Progenitor cell of endocrine pancreas (in vitro differentiated cells): Measurements from ENCODE around the gene ZC3H10. TPM values are rescaled to one million over a fixed set of nuclear protein-coding genes. Genes with fewer than 3 reads are reported as not detected.

ENCODE experiments used
- DNase-seq: peaks from one replicate; pipeline ENCODE4 v3.0.0; 2021; ENCODE audit warnings: low spot score; ENCODE audit not compliant: unreplicated experiment
- H3K27ac Mint-ChIP-seq: 2 replicates; pipeline ENCODE4 v1.8.0; 2021; ENCODE audit warnings: mild to moderate bottlenecking, moderate library complexity, mixed read lengths
- H3K27me3 Mint-ChIP-seq: 2 replicates; pipeline ENCODE4 v1.8.0; 2021; ENCODE audit warnings: mixed read lengths
- H3K36me3 Mint-ChIP-seq: 2 replicates; pipeline ENCODE4 v1.8.0; 2022; ENCODE audit warnings: mixed read lengths; ENCODE audit not compliant: insufficient read depth
- H3K4me1 Mint-ChIP-seq: 2 replicates; pipeline ENCODE4 v1.8.0; 2021; ENCODE audit warnings: low read depth, mixed read lengths
- H3K4me3 Mint-ChIP-seq: 2 replicates; pipeline ENCODE4 v1.8.0; 2021; ENCODE audit warnings: low read depth, mild to moderate bottlenecking, moderate library complexity, mixed read lengths
- H3K9me3 Mint-ChIP-seq: 2 replicates; pipeline ENCODE4 v1.8.0; 2021; ENCODE audit warnings: low read depth, mixed read lengths
- CTCF ChIP-seq: fragments of 200-600 bp; sonication (generic); IDR thresholded peaks from one replicate; pipeline ENCODE4 v1.5.0; 2021; ENCODE audit warnings: antibody characterized with exemption, mild to moderate bottlenecking; ENCODE audit not compliant: unreplicated experiment
- total RNA-seq: library from RNA; stranded (reverse); gene quantifications from 2 replicates; pipeline ENCODE4 v1.2.1, GENCODE V29; 2021

The ZC3H10 gene
- total RNA-seq, 1 donor from 2014 or later: 13.8 TPM

GRCh38 chr12:56163533-56164344, 45.7 kb downstream of the ZC3H10 start:
- TF ChIP-seq CTCF: no peak
- no peaks in the 10 kb centered on the region for H3K27me3 Mint-ChIP-seq
- H3K27ac Mint-ChIP-seq: peak overlapping the region; percentile 83
- no peak for DNase-seq
- peaks cover 42% of the 10 kb centered on the region for H3K36me3 Mint-ChIP-seq
- peaks cover 24% of the 10 kb centered on the region for H3K4me1 Mint-ChIP-seq
- no peak overlapping the region for H3K4me3 Mint-ChIP-seq
- no peaks in the 10 kb centered on the region for H3K9me3 Mint-ChIP-seq

GRCh38 chr12:56164345-56164729, 46.3 kb downstream of the ZC3H10 start:
- Mint-ChIP-seq H3K27ac (peak overlapping the region; percentile 27), H3K4me3 (no peak overlapping the region)
- TF ChIP-seq CTCF: no peak

GRCh38 chr12:56165369-56165768, 47.3 kb downstream of the ZC3H10 start:
- Mint-ChIP-seq H3K36me3 (peaks cover 39% of the 10 kb centered on the region), H3K9me3 (no peaks in the 10 kb centered on the region), H3K4me3 (no peak overlapping the region), H3K27ac (no peak overlapping the region), H3K27me3 (no peaks in the 10 kb centered on the region), H3K4me1 (peaks cover 9% of the 10 kb centered on the region)
- DNase-seq: no peak
- no peak for TF ChIP-seq CTCF

More at GRCh38 chr12:56164345-56164729, 46.3 kb downstream of the ZC3H10 start:
- peaks cover 43% of the 10 kb centered on the region for H3K36me3 Mint-ChIP-seq
- no peaks in the 10 kb centered on the region for H3K27me3 Mint-ChIP-seq
- H3K9me3 Mint-ChIP-seq: no peaks in the 10 kb centered on the region
- peaks cover 19% of the 10 kb centered on the region for H3K4me1 Mint-ChIP-seq
- no peak for DNase-seq

GRCh38 chr12:56169229-56169759, 51.2 kb downstream of the ZC3H10 start:
- no peaks in the 10 kb centered on the region for H3K9me3 Mint-ChIP-seq
- no peak for TF ChIP-seq CTCF
- no peaks in the 10 kb centered on the region for H3K27me3 Mint-ChIP-seq
- no peak overlapping the region for H3K4me3 Mint-ChIP-seq
- H3K27ac Mint-ChIP-seq: no peak overlapping the region
- no peaks in the 10 kb centered on the region for H3K4me1 Mint-ChIP-seq
- DNase-seq: no peak
- peaks cover 40% of the 10 kb centered on the region for H3K36me3 Mint-ChIP-seq

- H3K4me1 Mint-ChIP-seq: no peaks in the 10 kb centered on the region
- TF ChIP-seq CTCF: no peak
- H3K27ac Mint-ChIP-seq: no peak overlapping the region
- H3K4me3 Mint-ChIP-seq: no peak overlapping the region
- DNase-seq: no peak
- no peaks in the 10 kb centered on the region for H3K9me3 Mint-ChIP-seq
- peaks cover 40% of the 10 kb centered on the region for H3K36me3 Mint-ChIP-seq
- H3K27me3 Mint-ChIP-seq: no peaks in the 10 kb centered on the region
Measured at GRCh38 chr12:56172839-56173238, 54.8 kb downstream of the ZC3H10 start.

Other genes starting within 250 kb of the ZC3H10 start
- gene PYM1, start 190.4 kb upstream of the ZC3H10 start, total RNA-seq: 38.0 and 42.8 TPM in 2 replicates
- gene DGKA, start 187.1 kb upstream of the ZC3H10 start, total RNA-seq: 10.2 and 16.8 TPM in 2 replicates
- gene PMEL, start 152.2 kb upstream of the ZC3H10 start, total RNA-seq: 3.7 and 6.3 TPM in 2 replicates
- 62.1 and 66.9 TPM in 2 replicates for gene CDK2, start 151.4 kb upstream of the ZC3H10 start, total RNA-seq
- gene RAB5B, start 144.2 kb upstream of the ZC3H10 start, total RNA-seq: 111 and 116 TPM in 2 replicates
- 44.8 and 45.6 TPM in 2 replicates for gene SUOX, start 121.0 kb upstream of the ZC3H10 start, total RNA-seq
- gene IKZF4, start 97.2 kb upstream of the ZC3H10 start, total RNA-seq: 20.6 and 21.0 TPM in 2 replicates
- 30.2 and 39.3 TPM in 2 replicates for gene RPS26, start 76.3 kb upstream of the ZC3H10 start, total RNA-seq
- 206 and 221 TPM in 2 replicates for gene ERBB3, start 38.1 kb upstream of the ZC3H10 start, total RNA-seq
- 103 and 106 TPM in 2 replicates for gene PA2G4, start 13.7 kb upstream of the ZC3H10 start, total RNA-seq
- 3,912 and 3,916 TPM in 2 replicates for gene RPL41, start 1.6 kb upstream of the ZC3H10 start, total RNA-seq
- gene ESYT1, start 10.0 kb downstream of the ZC3H10 start, total RNA-seq: 102 TPM in 2 replicates
- 169 and 172 TPM in 2 replicates for gene MYL6B, start 34.3 kb downstream of the ZC3H10 start, total RNA-seq
- gene MYL6, start 40.1 kb downstream of the ZC3H10 start, total RNA-seq: 1,155 and 1,178 TPM in 2 replicates
- 202 and 207 TPM in 2 replicates for gene SMARCC2, start 71.2 kb downstream of the ZC3H10 start, total RNA-seq
- 50.0 and 50.8 TPM in 2 replicates for gene RNF41, start 103.7 kb downstream of the ZC3H10 start, total RNA-seq
- 37.9 and 40.5 TPM in 2 replicates for gene NABP2, start 106.1 kb downstream of the ZC3H10 start, total RNA-seq
- 62.9 and 65.2 TPM in 2 replicates for gene SLC39A5, start 111.8 kb downstream of the ZC3H10 start, total RNA-seq
- gene ANKRD52, start 140.1 kb downstream of the ZC3H10 start, total RNA-seq: 60.3 and 64.3 TPM in 2 replicates
- 23.6 and 24.6 TPM in 2 replicates for gene COQ10A, start 148.7 kb downstream of the ZC3H10 start, total RNA-seq
- gene CS, start 182.1 kb downstream of the ZC3H10 start, total RNA-seq: 209 and 216 TPM in 2 replicates
- gene CNPY2, start 197.7 kb downstream of the ZC3H10 start, total RNA-seq: 225 and 230 TPM in 2 replicates
- 69.3 and 73.1 TPM in 2 replicates for gene PAN2, start 215.7 kb downstream of the ZC3H10 start, total RNA-seq
- 0.67 and 0.89 TPM in 2 replicates for gene IL23A, start 220.6 kb downstream of the ZC3H10 start, total RNA-seq
- gene STAT2, start 241.8 kb downstream of the ZC3H10 start, total RNA-seq: 158 and 163 TPM in 2 replicates
- not detected in 2 replicates for gene APOF, start 244.6 kb downstream of the ZC3H10 start, total RNA-seq